OCI-LY1 (cell line): ENCODE results near the gene ZNF692.

Source experiments
- H2AFZ ChIP-seq: fragments of 200-600 bp; sonication (generic), shearing (Covaris generic); 2 replicates; pipeline ENCODE4 v1.6.0; 2014; ENCODE audit warnings: antibody characterized with exemption, mild to moderate bottlenecking, low read length
- H3F3A ChIP-seq: fragments of 200-600 bp; sonication (generic), shearing (Covaris generic); 2 replicates; pipeline ENCODE4 v1.6.0; 2014; ENCODE audit warnings: mild to moderate bottlenecking, antibody characterized with exemption, low read length, moderate library complexity; ENCODE audit not compliant: insufficient read depth
- H3K27ac ChIP-seq: fragments of 200-600 bp; sonication (generic); 2 replicates; pipeline ENCODE4 v1.5.1; 2014; ENCODE audit warnings: low read length, mixed run types, mild to moderate bottlenecking, low read depth; ENCODE audit not compliant: poor library complexity, severe bottlenecking
- H3K27me3 ChIP-seq: fragments of 200-600 bp; sonication (generic); 2 replicates; pipeline ENCODE4 v1.6.0; 2014; ENCODE audit warnings: antibody characterized with exemption, mild to moderate bottlenecking, low read length, moderate library complexity; ENCODE audit not compliant: insufficient read depth
- H3K36me3 ChIP-seq: fragments of 200-600 bp; sonication (generic); 2 replicates; pipeline ENCODE4 v1.6.1; 2014; ENCODE audit warnings: mild to moderate bottlenecking, antibody characterized with exemption, low read length, moderate library complexity, mixed read lengths; ENCODE audit not compliant: insufficient read depth
- H3K4me1 ChIP-seq: fragments of 200-600 bp; sonication (generic); 2 replicates; pipeline ENCODE4 v1.5.1; 2014; ENCODE audit warnings: mild to moderate bottlenecking, low read length, moderate library complexity; ENCODE audit not compliant: insufficient read depth, severe bottlenecking
- H3K4me2 ChIP-seq: fragments of 200-600 bp; sonication (generic), shearing (Covaris generic); 2 replicates; pipeline ENCODE4 v1.6.1; 2014; ENCODE audit warnings: low read length
- H3K4me3 ChIP-seq: fragments of 200-600 bp; sonication (generic); 2 replicates; pipeline ENCODE4 v1.5.1; 2014; ENCODE audit warnings: low read length, low read depth, mild to moderate bottlenecking, mixed read lengths; ENCODE audit not compliant: poor library complexity, severe bottlenecking
- H3K79me2 ChIP-seq: fragments of 200-600 bp; shearing (Covaris generic); 2 replicates; pipeline ENCODE4 v1.6.1; 2016; ENCODE audit warnings: mixed run types, low read length, mixed read lengths; ENCODE audit not compliant: insufficient read depth
- H3K9ac ChIP-seq: fragments of 200-600 bp; sonication (generic), shearing (Covaris generic); 2 replicates; pipeline ENCODE4 v1.6.1; 2014; ENCODE audit warnings: mild to moderate bottlenecking, low read length, mixed read lengths
- H3K9me2 ChIP-seq: fragments of 200-600 bp; sonication (generic), shearing (Covaris generic); 2 replicates; pipeline ENCODE4 v1.6.1; 2014; ENCODE audit warnings: low read depth, mild to moderate bottlenecking, low read length, mixed read lengths
- H3K9me3 ChIP-seq: fragments of 200-600 bp; shearing (Covaris generic); 2 replicates; pipeline ENCODE4 v1.6.1; 2014; ENCODE audit warnings: low read length, mixed read lengths
- H4K20me1 ChIP-seq: fragments of 200-600 bp; sonication (generic), shearing (Covaris generic); 2 replicates; pipeline ENCODE4 v1.6.0; 2016; ENCODE audit warnings: mild to moderate bottlenecking, low read length; ENCODE audit not compliant: insufficient read depth
- CTCF ChIP-seq: fragments of 200-600 bp; sonication (generic), shearing (Covaris generic); IDR thresholded peaks from 2 replicates; pipeline ENCODE4 v1.5.1; 2017; ENCODE audit warnings: mild to moderate bottlenecking, antibody characterized with exemption, low read length, moderate library complexity, mixed read lengths
- EZH2 ChIP-seq: fragments of 200-600 bp; sonication (generic), shearing (Covaris generic); IDR thresholded peaks from 2 replicates; pipeline ENCODE4 v1.8.0; 2017; ENCODE audit warnings: borderline replicate concordance, mixed run types, mild to moderate bottlenecking, antibody characterized with exemption, low read length, moderate library complexity, mixed read lengths

Gene ZNF692

GRCh38 chr1:248851390-248851789 lies 7.5 kb downstream of the ZNF692 start:
- Histone ChIP-seq H3K4me2 (no peak overlapping the region), H3K9me3 (no peaks in the 10 kb centered on the region), H3F3A (no peaks in the 10 kb centered on the region), H3K9me2 (no peaks in the 10 kb centered on the region), H2AFZ (no peak overlapping the region), H4K20me1 (no peaks in the 10 kb centered on the region), H3K27ac (no peak overlapping the region), H3K9ac (no peak overlapping the region), H3K27me3 (no peaks in the 10 kb centered on the region), H3K79me2 (no peaks in the 10 kb centered on the region), H3K4me3 (no peak overlapping the region), H3K4me1 (peaks cover 6% of the 10 kb centered on the region), H3K36me3 (peaks cover 74% of the 10 kb centered on the region)
- TF ChIP-seq EZH2 (no peak), CTCF (no peak)

GRCh38 chr1:248850536-248851251 lies 8.2 kb downstream of the ZNF692 start:
- Histone ChIP-seq H2AFZ (no peak overlapping the region), H3K4me1 (peaks cover 6% of the 10 kb centered on the region), H3K4me3 (no peak overlapping the region), H3K36me3 (peaks cover 81% of the 10 kb centered on the region), H3K27ac (no peak overlapping the region), H3K9me3 (no peaks in the 10 kb centered on the region), H3K4me2 (no peak overlapping the region), H3K9me2 (no peaks in the 10 kb centered on the region), H4K20me1 (no peaks in the 10 kb centered on the region), H3K79me2 (no peaks in the 10 kb centered on the region), H3K9ac (no peak overlapping the region), H3F3A (no peaks in the 10 kb centered on the region), H3K27me3 (no peaks in the 10 kb centered on the region)
- TF ChIP-seq EZH2 (no peak), CTCF (no peak)

- Histone ChIP-seq H4K20me1 (no peaks in the 10 kb centered on the region), H3K4me2 (no peak overlapping the region), H3K27ac (no peak overlapping the region), H3K79me2 (no peaks in the 10 kb centered on the region), H3K27me3 (no peaks in the 10 kb centered on the region), H3K9me2 (no peaks in the 10 kb centered on the region), H3K9me3 (no peaks in the 10 kb centered on the region), H3K4me3 (no peak overlapping the region), H3K9ac (no peak overlapping the region), H3F3A (no peaks in the 10 kb centered on the region), H3K36me3 (peaks cover 85% of the 10 kb centered on the region), H3K4me1 (peaks cover 6% of the 10 kb centered on the region), H2AFZ (no peak overlapping the region)
- TF ChIP-seq EZH2, result no peak
- TF ChIP-seq CTCF, result no peak
These were observed 8.8 kb downstream of the ZNF692 start for GRCh38 chr1:248850124-248850523.
